Melanocyte of skin (primary cell): ENCODE results near the gene ADGRB2. TPM values are rescaled to one million over a fixed set of nuclear protein-coding genes. Genes with fewer than 3 reads are reported as not detected.

Experiments
- small RNA-seq, 2 donors: library from RNA; depleted of rRNA; stranded (forward); fragments of <200 nt; gene quantifications; one replicate each; pipeline ENCODE3, GENCODE V24; 2012
- total RNA-seq, 2 donors: library from RNA; depleted of rRNA; stranded (reverse); fragments of >200 nt; gene quantifications; 2 replicates each; pipeline ENCODE4 v1.2.3, GENCODE V29; 2012

Gene ADGRB2
- total RNA-seq, result 1 to 10 TPM; 1.3 to 3.4 TPM

GRCh38 chr1:31764312-31765040, at the start of gene ADGRB2:
Gene ADGRB2, minus strand, starts transcription at chr1:31764340. Its CDS starts 7,119 bp downstream, at chr1:31757221.

GRCh38 chr1:31703431-31704270, 60.5 kb downstream of the ADGRB2 start, which contains the start of gene COL16A1:
Gene COL16A1, minus strand, starts transcription at chr1:31704017. Its CDS starts 1,824 bp downstream, at chr1:31702193.

Small RNAs within 50 kb of the gene (small RNA-seq; reads per million reads assigned to genes)
- 0 reads per million in 2 donors for gene MIR4254

Other genes with a start within 250 kb of the ADGRB2 start
- under 1 TPM in 1 of 2 donors, not detected in 1; 0.33 TPM for gene TINAGL1, start 187.8 kb downstream of the ADGRB2 start, total RNA-seq
- not detected for gene HCRTR1, start 146.7 kb downstream of the ADGRB2 start, total RNA-seq
- 10 to 100 TPM; 76.1 to 90.2 TPM for gene PEF1, start 119.5 kb downstream of the ADGRB2 start, total RNA-seq
- 1 to 10 TPM; 9.3 TPM for gene COL16A1, start 60.3 kb downstream of the ADGRB2 start, total RNA-seq
- gene SPOCD1, start 51.7 kb upstream of the ADGRB2 start, total RNA-seq, result 10 to 100 TPM in 1 of 2 donors, 1 to 10 TPM in 1; 6.2 to 15.0 TPM
- 100 to 1,000 TPM; 188 to 216 TPM for gene PTP4A2, start 174.0 kb upstream of the ADGRB2 start, total RNA-seq
- gene KHDRBS1, start 249.5 kb upstream of the ADGRB2 start, total RNA-seq, result 10 to 100 TPM; 29.9 to 52.9 TPM